Stimulated activated CD8-positive, alpha-beta memory T cell treated with anti-CD3 and anti-CD28 coated beads, Interleukin-15, amount 100 ng/mL, for 24 hours (primary cell): ENCODE data around the gene UMAD1.

Experiments
- DNase-seq: peaks from one replicate; pipeline ENCODE4 v3.0.0-alpha.2; 2020; ENCODE audit warnings: low read depth

UMAD1 gene

GRCh38 chr7:7720750-7721621 is 80.4 kb downstream of the UMAD1 start:
- no peak for DNase-seq

- no peak for DNase-seq
Observed at GRCh38 chr7:7731732-7732131, 91.2 kb downstream of the UMAD1 start.

DNA sequence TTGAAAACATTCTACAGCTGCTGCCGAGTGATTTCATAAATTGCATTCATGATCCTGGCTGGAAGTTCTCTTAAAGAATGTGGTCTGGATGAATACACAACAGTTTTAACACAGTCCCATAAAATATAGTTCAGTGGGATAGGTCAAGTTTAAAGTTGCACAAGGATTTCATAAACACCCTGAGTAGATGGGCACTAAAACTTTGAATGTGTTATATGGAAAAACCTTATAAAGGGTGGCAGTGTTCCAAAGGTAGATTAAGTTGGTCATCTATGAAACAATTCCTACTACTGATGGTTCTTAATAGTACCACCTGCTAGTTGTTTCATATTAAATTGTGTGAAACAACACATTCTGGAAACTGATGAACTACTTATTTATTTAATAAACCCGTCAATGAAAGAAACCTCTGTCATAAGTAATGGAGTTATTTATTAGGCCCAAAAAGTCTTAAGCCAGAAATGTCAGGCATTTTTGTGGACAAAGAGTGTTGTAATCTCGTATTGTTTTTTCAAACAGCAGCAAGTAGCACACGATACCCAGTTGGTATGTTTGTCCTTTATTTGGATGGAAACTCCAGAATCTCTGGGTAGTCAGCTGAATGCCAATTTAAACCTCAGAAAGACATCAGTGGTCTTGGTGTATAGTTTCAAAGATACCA is 92.2 kb downstream of the UMAD1 start:
- no peak for DNase-seq

DNA sequence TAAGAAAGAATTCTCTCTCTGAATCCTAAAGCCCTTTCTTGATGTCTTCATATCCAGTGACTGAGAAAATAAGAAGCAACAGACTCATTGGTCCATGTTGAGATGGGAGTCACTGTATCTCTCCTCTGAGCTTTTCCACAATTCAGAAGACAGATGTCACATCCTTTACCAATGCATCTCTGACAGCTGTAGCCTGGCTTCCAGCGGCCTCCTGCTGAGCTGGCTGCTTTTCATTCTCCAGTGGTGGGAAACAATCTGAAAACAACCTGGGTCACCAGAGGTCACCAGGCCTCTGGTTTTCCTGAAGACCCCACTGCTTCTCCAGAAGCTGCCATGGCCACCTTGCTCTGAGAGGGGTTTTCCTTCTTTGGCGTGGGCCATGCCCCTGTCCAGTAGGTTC is 96.1 kb downstream of the UMAD1 start:
- no peak for DNase-seq

DNA sequence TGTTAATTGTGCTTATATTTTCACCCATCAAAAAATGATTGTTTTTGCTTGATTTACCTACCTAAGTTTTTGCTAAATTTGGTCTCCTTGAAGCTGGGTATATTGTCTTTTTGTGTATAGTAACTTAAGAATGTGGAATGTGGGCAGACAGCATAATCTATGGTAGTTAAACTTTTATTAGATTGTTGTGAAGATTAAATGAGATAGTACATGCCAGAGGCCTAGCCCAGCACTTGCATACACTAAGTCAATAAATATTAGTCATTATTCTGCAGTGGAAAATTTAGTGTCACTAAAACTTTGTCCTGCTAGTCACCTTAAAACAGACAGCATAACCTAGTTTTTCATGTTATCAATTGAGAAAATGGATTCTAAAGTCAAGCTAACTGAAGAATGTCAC is 97.1 kb downstream of the UMAD1 start:
- no peak for DNase-seq

DNA sequence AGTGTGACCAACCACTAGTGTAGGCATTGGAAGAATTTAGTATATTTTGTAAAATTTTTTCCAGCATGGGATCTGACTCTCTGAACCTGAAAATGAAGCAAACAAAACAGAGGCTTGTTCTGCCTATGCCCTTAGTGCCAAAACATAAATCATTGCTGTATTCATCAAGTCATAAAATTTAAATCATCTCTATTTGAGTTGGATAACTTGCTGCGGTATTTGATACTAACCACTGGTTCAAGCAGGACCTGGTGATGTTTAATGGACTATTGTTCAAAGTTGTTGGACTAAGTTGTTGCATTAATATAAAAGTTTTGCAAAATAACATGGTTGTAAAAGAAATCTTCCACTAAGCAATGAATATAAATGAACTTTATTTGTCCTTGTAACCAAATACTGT is 97.6 kb downstream of the UMAD1 start:
- DNase-seq: no peak

DNA sequence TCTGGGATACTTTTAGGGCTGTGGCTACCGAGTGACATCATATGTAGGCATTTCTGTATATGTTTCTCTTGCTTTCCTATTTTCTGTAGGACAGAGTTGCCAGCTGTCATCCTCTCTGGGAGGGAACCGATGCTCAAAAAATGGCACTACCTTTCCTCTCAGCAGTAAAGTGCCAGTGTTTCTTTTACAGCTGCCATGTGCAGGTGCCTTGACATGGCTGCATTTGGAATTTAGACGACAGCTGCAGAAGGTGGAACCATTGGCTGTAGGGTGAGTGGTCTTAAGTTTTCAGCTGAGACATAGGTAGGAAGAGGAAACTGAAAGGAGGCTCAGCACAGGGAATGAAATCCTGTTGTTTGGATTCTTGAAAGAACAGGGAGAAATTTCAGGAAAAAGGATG is 98.1 kb downstream of the UMAD1 start:
- no peak for DNase-seq

GRCh38 chr7:7739204-7740036 is 98.9 kb downstream of the UMAD1 start:
- no peak for DNase-seq

DNA sequence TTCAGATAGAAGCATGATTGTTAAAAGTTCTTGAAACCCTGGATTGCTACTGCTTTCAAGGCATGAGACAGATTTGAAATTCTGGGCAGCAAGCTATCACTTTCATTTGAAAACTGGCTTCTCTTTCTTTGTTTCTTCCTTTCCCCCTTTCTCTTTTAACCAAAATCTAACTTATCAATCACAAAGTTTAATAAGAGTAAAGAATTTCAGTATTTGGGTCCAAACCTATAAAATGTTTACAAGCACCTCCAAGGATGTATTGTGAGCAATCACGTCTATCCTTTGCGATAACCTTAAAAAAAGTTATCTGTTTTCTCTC is 99.4 kb downstream of the UMAD1 start:
- no peak for DNase-seq

GRCh38 chr7:7742223-7742622 is 101.7 kb downstream of the UMAD1 start:
- DNase-seq: no peak

DNA sequence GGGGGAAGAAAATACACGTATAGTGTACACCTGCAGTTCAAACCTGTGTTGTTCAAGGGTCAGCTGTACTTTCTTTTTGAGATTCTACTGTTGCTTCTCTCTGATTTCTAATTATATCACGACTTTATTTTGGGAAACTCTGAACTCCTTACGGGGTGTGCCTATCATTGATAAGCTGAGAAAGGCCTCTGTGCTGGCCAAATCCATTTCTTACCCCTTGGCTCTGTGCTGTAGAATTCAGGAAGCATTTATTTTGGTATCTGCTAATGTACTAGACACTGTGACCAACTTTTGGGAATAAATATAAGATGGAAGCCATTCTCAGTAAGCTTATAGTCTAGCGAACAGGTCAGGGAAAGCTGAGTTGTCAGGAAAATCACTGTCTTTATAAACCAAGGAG is 104.7 kb downstream of the UMAD1 start:
- no peak for DNase-seq

- DNase-seq: no peak
Observed at GRCh38 chr7:7745966-7746365, 105.4 kb downstream of the UMAD1 start.

DNA sequence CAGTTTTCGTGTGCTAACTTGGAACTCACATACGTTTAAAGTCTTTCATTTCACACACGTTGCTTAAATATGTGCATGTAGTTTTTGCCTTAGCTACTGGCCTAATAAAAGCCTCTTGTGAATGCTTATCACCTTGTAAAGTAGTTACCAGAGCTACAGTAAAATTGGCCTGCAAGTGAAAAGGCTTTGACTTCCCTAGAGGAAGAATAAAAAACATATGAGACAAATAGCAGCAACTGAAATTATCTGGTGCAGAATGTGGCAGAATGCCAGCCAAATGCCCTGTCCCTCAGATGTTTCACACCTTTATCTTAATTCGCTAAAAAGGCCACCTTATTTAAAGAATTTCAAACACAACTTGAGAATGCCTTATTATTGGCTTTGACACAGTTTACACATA is 105.9 kb downstream of the UMAD1 start:
- no peak for DNase-seq

GRCh38 chr7:7750571-7751242 is 110.2 kb downstream of the UMAD1 start:
- no peak for DNase-seq

GRCh38 chr7:7751243-7752092 is 110.9 kb downstream of the UMAD1 start:
- DNase-seq: no peak

- DNase-seq: no peak
Observed at GRCh38 chr7:7756577-7756976, 116.0 kb downstream of the UMAD1 start.

GRCh38 chr7:7757576-7757975 is 117.0 kb downstream of the UMAD1 start:
- no peak for DNase-seq

- no peak for DNase-seq
Observed at GRCh38 chr7:7761340-7761973, 120.9 kb downstream of the UMAD1 start.

DNA sequence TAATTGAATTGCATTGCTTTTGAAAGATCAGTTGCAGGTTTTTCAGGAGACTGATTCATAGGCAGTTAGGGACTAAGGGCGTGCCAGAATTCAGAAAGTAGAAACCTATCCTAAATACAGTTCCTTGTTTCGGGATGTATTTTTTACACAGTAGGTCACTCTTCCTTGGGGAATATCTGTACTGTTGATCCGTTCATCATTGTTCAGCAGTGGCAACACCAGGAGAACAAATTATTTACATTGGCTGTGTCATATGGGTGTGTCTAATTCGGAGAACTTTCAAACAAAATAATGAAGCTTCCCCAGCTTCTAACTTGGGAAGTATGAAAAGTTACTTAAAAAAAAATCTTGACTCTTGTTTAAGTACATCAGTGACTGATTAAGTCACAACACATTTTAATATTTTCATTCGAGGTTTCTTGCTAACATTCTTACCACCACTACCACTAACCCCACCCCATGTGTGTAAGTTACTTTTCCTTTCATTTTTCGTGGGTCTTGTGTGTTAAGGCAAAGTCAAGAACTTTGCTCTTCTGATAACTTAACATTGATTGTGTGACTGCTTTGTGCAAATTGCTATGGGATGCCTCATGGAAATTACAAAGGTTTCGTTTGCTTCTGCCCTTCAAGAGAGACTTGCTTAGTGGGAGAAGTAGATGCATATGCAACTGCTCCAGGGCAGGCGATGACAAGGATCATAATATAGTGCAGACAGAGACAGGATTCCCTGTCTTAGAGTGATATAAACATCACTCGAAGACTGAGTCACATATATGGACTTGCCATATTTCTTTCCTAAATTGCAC is 121.6 kb downstream of the UMAD1 start:
- no peak for DNase-seq
